ENCODE data around the gene MBOAT2.

GRCh38 chr2:8836971-8837794 is 166.3 kb downstream of the MBOAT2 start, which contains the start of gene KIDINS220:
- TF ChIP-seq CTCF (conservative IDR thresholded peaks at IDR 0.05; ENCODE audit: low read depth, low read length): no peak
- TF ChIP-seq EZH2 (IDR thresholded peaks at IDR 0.05; ENCODE audit: low read length, unreplicated experiment): no peak
